ES-I3 (cell line): ENCODE measurements around the gene PRKD1.

Experiments used
- H3K36me3 ChIP-seq: 2 replicates; pipeline ENCODE4 v1.6.1; 2013; ENCODE audit warnings: mild to moderate bottlenecking, low read length, control low read depth, moderate library complexity; ENCODE audit not compliant: insufficient read depth
- H3K4me1 ChIP-seq: 2 replicates; pipeline ENCODE4 v1.6.1; 2013; ENCODE audit warnings: mild to moderate bottlenecking, control low read depth, low read length; ENCODE audit not compliant: insufficient read depth
- H3K9ac ChIP-seq: 2 replicates; pipeline ENCODE4 v1.6.1; 2013; ENCODE audit warnings: low read depth, mild to moderate bottlenecking, low read length, moderate library complexity
- H3K9me3 ChIP-seq: 2 replicates; pipeline ENCODE4 v1.6.1; 2013; ENCODE audit warnings: mild to moderate bottlenecking, low read length, moderate library complexity; ENCODE audit not compliant: control insufficient read depth, insufficient read depth

The PRKD1 gene

GRCh38 chr14:29919845-29920244 lies 7.8 kb downstream of the PRKD1 start:
- Histone ChIP-seq H3K36me3 (no peaks in the 10 kb centered on the region), H3K4me1 (peaks cover 2% of the 10 kb centered on the region; the same call in 1 of the 2 replicates), H3K9ac (no peak overlapping the region), H3K9me3 (no peaks in the 10 kb centered on the region)

DNA sequence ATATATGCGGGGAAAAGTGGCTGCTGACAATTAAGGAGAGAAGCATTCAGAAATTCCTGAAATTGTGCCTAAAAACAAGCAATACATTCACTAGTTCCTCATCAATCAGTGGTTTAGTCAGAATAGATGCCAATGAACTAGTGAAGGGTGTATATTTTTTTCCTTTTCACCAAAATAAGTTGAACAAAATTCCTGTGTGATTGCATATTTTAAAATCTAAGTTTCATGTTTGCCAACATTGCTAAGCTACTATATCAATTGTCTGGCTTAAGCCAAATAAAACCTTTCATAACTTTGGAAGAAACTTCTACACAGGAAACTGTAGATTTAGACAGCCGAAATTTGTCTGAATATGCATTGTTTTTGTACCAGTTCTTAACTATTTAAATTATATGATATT lies 8.7 kb downstream of the PRKD1 start:
- no peak overlapping the region for H3K9ac ChIP-seq
- H3K4me1 ChIP-seq, result no peaks in the 10 kb centered on the region
- no peaks in the 10 kb centered on the region for H3K9me3 ChIP-seq
- H3K36me3 ChIP-seq, result no peaks in the 10 kb centered on the region

- no peak overlapping the region for H3K9ac ChIP-seq
- H3K4me1 ChIP-seq, result no peaks in the 10 kb centered on the region
- H3K36me3 ChIP-seq, result no peaks in the 10 kb centered on the region
- no peaks in the 10 kb centered on the region for H3K9me3 ChIP-seq
Observed at GRCh38 chr14:29913566-29913965, 14.1 kb downstream of the PRKD1 start.

DNA sequence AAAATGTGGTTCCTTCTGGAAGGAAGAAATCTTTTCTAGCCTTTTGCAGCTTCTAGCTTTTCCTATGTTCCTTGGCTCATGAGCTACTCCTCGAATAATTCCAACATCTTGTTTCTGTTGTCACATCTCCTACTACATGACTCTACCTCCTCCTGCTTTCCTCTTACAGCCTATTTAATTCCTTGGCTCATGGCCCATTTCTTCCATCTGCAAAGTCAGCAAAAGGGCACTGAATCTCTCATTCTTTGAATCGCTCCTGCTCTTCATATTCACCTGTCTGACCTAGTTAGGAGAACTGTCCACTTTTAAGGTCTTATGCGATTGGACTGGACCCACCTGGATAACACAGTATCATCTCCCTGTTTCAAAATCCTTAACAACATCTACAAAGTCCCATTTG lies 15.8 kb downstream of the PRKD1 start:
- Histone ChIP-seq H3K9me3 (no peaks in the 10 kb centered on the region), H3K9ac (no peak overlapping the region), H3K36me3 (no peaks in the 10 kb centered on the region), H3K4me1 (no peaks in the 10 kb centered on the region)

GRCh38 chr14:29908652-29909577 lies 18.7 kb downstream of the PRKD1 start:
- H3K9ac ChIP-seq, result no peak overlapping the region
- no peaks in the 10 kb centered on the region for H3K4me1 ChIP-seq
- no peaks in the 10 kb centered on the region for H3K9me3 ChIP-seq
- H3K36me3 ChIP-seq, result no peaks in the 10 kb centered on the region

DNA sequence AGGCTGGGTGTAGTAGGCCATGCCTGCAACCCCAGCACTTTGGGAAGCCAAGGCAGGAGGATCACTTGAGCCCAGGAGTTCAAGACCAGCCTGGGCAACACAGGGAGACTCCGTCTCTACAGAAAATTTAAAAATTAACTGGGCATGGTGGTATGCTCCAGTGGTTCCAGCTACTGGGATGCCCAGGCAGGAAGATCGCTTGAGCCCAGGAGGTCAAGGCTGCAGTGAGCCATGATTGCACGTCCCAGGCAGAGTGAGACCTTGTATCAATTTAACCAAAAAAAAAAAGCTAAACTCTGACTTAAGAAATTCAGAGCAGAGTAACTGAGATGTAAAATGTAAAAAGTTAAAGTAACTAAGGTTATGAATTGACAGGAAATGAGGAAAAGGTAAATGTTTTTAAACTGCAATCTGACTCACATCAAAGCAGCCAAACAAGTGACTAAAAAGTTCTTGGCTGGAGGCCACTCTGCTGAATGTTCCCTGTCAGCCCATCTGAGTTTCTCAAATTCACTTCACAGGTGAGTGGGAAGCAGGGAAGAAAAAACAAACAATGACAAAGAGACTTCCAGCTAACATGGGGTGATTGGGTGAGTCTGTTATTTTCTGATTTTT lies 21.3 kb downstream of the PRKD1 start:
- Histone ChIP-seq H3K4me1 (no peaks in the 10 kb centered on the region), H3K36me3 (no peaks in the 10 kb centered on the region), H3K9ac (no peak overlapping the region), H3K9me3 (no peaks in the 10 kb centered on the region)

DNA sequence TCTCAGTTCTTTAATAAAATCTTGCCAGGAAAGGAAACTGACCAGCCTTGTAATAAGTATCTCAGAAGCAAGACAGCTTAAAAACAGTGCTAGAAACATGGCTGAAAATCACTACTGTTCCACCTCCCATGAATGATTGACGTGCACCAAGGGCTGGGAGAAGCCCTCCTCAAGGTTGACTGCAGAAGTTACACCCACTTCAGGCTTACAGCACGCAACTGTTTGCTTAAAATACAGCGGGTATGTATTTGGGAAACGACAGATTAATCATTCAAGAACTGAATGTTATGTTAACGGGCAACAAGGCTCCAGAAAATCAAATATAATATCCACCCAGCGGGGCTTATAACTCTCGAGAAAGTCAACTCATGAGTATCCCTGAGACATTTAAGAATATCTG lies 22.1 kb downstream of the PRKD1 start:
- Histone ChIP-seq H3K36me3 (no peaks in the 10 kb centered on the region), H3K9ac (no peak overlapping the region), H3K9me3 (no peaks in the 10 kb centered on the region), H3K4me1 (no peaks in the 10 kb centered on the region)

DNA sequence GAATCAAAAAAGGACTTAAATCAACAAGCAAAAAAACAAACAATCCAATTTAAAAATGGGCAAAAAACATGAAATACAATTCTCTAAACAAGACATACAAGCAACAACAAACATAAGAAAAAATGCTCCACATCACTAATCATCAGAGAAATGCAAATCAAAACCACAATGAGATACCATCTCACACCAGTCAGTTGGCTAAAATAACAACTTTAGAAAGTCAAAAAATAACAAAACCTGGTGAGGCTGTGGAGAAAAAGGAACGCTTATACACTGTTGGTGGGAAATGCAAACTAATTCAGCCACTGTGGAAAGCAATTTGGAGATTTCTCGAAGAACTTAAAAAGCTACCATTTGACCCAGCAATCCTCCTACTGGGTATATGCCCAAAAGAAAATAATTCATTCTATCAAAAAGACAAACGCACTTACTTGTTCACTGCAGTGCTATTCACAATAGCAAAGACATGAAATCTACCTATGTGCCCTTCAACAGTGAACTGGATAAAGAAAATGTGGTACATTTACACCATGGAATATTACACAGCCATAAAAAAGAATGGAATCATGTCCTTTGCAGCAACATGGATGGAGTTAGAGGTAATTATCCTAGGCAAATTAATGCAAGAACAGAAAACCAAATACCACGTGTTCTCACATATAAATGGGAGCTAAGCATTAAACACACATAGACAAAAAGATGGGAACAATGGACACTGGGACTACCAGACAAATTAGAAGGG lies 26.9 kb downstream of the PRKD1 start:
- H3K36me3 ChIP-seq, result no peaks in the 10 kb centered on the region

GRCh38 chr14:29898470-29898869 lies 29.2 kb downstream of the PRKD1 start:
- Histone ChIP-seq H3K4me1 (no peaks in the 10 kb centered on the region), H3K9ac (no peak overlapping the region), H3K36me3 (no peaks in the 10 kb centered on the region), H3K9me3 (no peaks in the 10 kb centered on the region)

More for the DNA sequence above, 26.9 kb downstream of the PRKD1 start:
- Histone ChIP-seq H3K9me3 (no peaks in the 10 kb centered on the region), H3K4me1 (no peaks in the 10 kb centered on the region), H3K9ac (no peak overlapping the region)

- Histone ChIP-seq H3K4me1 (no peaks in the 10 kb centered on the region), H3K9me3 (no peaks in the 10 kb centered on the region), H3K36me3 (no peaks in the 10 kb centered on the region), H3K9ac (no peak overlapping the region)
Observed at GRCh38 chr14:29897181-29897580, 30.5 kb downstream of the PRKD1 start.

GRCh38 chr14:29896354-29896821 lies 31.3 kb downstream of the PRKD1 start:
- Histone ChIP-seq H3K36me3 (no peaks in the 10 kb centered on the region), H3K9me3 (no peaks in the 10 kb centered on the region), H3K4me1 (no peaks in the 10 kb centered on the region), H3K9ac (no peak overlapping the region)

DNA sequence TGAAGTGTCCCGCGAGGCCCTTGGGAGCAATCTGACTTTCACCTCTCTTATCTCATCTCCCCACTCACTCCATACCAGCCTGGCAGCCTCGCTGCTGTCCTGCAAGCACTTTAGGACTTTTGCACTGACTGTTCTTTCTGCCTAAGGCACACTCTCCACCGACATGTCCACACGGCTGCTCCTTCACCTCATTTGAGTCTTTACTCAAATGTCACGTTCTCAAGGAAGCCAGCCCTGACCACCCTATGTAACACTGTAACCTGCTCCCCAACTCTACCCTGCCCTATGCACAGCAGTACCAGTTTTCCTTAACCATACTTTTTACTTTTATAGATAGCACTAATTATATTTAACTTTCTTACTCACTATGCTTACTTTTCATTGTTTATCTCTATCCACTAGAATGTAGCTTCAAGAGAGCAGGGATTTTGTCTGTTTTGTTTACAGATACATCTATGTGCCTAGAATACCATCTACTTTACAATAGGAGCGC lies 32.0 kb downstream of the PRKD1 start:
- Histone ChIP-seq H3K9ac (no peak overlapping the region), H3K4me1 (no peaks in the 10 kb centered on the region), H3K36me3 (no peaks in the 10 kb centered on the region), H3K9me3 (no peaks in the 10 kb centered on the region)

GRCh38 chr14:29893989-29894388 lies 33.7 kb downstream of the PRKD1 start:
- no peak overlapping the region for H3K9ac ChIP-seq
- no peaks in the 10 kb centered on the region for H3K36me3 ChIP-seq
- no peaks in the 10 kb centered on the region for H3K9me3 ChIP-seq
- no peaks in the 10 kb centered on the region for H3K4me1 ChIP-seq

DNA sequence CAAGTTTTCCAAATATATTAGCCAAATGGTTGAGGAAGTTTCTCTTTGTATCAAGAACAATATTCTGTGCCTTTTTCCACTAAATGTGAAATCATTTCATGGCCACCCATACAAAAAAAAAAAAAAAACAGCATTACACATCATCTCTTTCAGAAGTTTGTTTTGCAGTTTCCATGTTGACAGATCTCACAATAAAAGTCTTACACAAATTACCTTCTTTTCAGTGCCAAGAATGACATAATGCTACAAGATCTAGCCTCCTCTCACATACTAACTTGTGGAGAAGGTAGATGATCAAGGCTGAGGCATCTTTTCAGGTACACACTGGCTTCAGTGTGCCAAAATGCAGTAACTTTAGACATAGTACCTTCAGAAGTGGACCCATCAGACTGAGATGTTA lies 35.3 kb downstream of the PRKD1 start:
- Histone ChIP-seq H3K36me3 (no peaks in the 10 kb centered on the region), H3K9ac (no peak overlapping the region), H3K9me3 (no peaks in the 10 kb centered on the region), H3K4me1 (no peaks in the 10 kb centered on the region)
